ENCODE data around the gene RELCH.
A peak's percentile ranks its signal among the peaks of the same experiment; 100 is the strongest.

The RELCH gene

GRCh38 chr18:62248313-62248712 lies 61.3 kb downstream of the RELCH start:
- no peak for DNase-seq (ENCODE audit: low read depth, low spot score)
- H3K27ac ChIP-seq: no peak overlapping the region

DNA sequence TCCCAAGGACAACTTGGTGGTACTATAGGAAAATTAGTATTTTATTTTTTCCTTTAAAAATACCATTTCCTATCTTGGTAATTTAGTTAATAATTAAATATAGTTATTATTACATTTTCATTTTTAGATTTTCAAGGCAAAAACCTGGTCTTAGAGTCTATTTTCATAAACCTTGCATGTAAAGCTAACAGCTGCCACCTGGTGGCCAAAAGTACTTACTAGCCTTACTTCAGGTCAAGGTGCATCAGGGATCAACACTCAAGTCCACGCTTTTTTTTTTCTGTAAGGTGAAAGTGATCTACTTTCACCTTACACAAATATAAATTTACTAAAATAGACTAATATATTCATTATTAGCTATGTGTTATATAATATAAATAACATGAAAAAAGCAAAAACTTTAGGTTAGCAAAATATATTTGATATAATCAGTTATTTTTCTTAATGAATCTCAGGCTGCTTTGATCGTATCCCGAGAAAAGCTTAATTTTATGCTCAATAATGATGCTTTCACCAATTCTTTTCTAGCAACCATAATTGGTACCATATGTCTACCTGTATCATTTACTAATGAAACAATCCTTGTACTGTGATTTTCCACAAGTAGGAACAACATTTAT lies 62.5 kb downstream of the RELCH start:
- DNase-seq (ENCODE audit: low read depth, low spot score): peak; percentile 16
- no peak overlapping the region for H3K27ac ChIP-seq

- no peak overlapping the region for H3K27ac ChIP-seq
- DNase-seq (ENCODE audit: low read depth, low spot score): no peak
Measured at GRCh38 chr18:62250475-62250874, 63.4 kb downstream of the RELCH start.

- no peak overlapping the region for H3K27ac ChIP-seq
- DNase-seq (ENCODE audit: low read depth, low spot score): no peak
Measured at GRCh38 chr18:62258093-62258492, 71.0 kb downstream of the RELCH start.

DNA sequence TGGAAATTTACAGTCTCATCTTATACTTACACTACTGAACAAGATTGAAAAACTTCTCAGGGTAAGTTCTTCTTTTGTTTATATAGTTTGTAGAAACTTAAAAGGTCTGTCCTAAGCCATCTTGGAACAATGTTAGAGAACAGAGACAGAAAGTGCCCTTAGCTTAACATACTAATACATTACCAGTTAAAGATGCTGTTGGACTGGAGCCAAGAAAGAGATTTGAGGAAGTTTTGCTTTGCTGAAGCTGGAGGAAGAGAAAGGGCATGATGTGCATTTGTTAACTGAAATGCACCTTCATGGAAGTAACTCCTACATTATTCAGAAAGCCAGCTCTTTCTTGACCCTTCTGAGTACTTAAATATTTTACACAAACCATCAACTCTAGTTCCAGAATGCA lies 71.6 kb downstream of the RELCH start:
- DNase-seq (ENCODE audit: low read depth, low spot score): no peak
- H3K27ac ChIP-seq: no peak overlapping the region

DNA sequence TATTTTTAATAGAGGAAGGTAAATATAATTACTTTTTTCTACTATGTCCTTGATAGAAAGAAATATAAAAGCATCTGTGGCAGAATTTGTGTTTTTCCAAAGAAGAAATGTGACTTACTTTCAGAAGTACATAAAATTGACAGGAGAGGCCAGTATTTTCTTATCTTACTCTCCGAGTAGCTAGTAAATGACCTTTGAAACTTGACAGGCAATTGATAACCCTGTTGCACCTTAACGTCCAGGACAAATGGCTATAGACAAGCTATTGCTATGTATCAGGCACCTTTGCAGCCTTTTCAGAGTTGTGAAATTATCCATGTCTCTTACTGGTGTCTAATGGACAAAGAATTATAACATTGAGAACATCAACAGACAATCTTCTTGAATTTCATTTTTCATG lies 75.0 kb downstream of the RELCH start:
- DNase-seq (ENCODE audit: low read depth, low spot score): no peak

GRCh38 chr18:62264984-62265383 lies 77.9 kb downstream of the RELCH start:
- DNase-seq (ENCODE audit: low read depth, low spot score): no peak
- H3K27ac ChIP-seq: no peak overlapping the region

More for the DNA sequence above, 75.0 kb downstream of the RELCH start:
- no peak overlapping the region for H3K27ac ChIP-seq

GRCh38 chr18:62277045-62277444 lies 90.0 kb downstream of the RELCH start:
- no peak overlapping the region for H3K27ac ChIP-seq
- DNase-seq (ENCODE audit: low read depth, low spot score): no peak

DNA sequence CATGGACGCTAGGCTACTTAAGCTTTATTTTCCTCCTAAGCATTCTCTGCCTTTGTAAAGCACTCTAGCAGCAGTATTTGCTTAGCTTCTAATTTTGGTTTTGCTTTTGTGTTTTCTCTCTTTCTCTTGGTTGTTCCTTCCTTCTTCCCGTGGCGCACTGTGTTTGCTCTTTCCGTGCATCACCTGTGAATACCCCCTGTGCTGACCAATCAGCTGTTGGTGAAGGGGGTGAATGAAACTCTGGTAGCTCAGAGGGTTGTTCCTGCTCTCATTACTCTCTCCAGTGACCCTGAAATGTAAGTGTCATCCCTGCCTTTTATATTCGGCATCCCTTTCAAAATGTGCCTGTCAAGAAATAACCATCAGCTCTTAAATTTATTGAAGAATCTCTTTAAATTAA lies 92.5 kb downstream of the RELCH start:
- DNase-seq (ENCODE audit: low read depth, low spot score): no peak
- H3K27ac ChIP-seq: no peak overlapping the region

DNA sequence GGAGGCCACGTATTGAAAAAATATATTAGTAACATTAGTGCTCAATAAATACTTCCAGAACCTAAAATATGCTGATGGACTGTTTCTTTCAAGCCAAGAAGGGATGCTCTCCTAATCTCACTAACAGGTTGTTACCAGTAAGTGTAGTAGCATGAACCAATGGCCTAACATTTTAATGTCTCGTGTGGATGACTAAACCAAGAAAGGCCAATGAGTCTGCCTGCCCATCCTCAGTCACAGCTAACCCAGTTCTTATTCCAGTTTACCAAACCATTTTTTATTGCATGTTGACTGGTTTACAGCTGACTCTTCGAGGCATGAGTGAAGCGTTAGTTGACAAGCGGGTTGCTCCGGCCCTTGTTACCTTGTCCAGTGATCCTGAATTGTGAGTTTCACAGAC lies 93.0 kb downstream of the RELCH start:
- DNase-seq (ENCODE audit: low read depth, low spot score): no peak
- no peak overlapping the region for H3K27ac ChIP-seq

- H3K27ac ChIP-seq: no peak overlapping the region
- no peak for DNase-seq (ENCODE audit: low read depth, low spot score)
Measured at GRCh38 chr18:62280786-62281185, 93.7 kb downstream of the RELCH start.

DNA sequence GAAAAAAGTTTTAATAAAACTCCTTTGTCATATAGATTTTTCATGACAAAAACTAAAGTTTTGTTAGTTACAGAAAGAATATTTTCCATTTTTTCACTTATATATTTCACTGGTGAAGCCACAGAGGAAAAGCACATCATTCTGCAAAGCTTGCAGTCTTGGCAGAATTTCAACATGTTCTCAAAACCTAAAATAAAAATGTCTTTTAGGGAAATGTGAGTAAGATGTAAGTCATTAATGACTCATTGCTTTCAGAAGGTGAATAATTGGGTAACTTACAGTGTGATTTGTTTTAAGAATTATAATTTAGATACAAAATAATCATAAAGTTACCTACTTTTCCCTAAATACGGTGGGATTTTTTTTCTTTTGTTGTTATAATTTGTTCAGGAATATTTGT lies 94.6 kb downstream of the RELCH start:
- peak overlapping the region; percentile 21 for H3K27ac ChIP-seq
- peak; percentile 14 for DNase-seq (ENCODE audit: low read depth, low spot score)

DNA sequence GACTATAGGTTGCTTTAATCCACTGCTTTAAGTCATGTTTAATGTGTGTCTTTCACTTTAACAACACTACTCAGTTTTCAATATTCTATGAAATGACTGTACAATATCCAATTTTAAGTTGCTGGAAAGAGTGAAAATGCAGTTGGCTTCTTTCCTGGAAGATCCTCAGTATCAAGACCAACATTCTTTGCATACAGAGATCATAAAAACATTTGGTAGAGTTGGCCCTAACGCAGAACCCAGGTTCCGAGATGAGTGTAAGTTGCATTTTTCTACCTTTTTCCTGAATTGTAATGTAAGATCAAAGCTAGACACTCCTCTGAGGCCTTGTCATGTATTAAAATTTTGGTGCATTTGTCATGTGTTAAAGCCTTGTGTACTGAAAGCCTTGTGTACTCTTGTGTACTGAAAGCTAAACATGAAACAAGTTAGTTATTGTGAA lies 95.2 kb downstream of the RELCH start:
- no peak for DNase-seq (ENCODE audit: low read depth, low spot score)
- peak overlapping the region; percentile 21 for H3K27ac ChIP-seq

DNA sequence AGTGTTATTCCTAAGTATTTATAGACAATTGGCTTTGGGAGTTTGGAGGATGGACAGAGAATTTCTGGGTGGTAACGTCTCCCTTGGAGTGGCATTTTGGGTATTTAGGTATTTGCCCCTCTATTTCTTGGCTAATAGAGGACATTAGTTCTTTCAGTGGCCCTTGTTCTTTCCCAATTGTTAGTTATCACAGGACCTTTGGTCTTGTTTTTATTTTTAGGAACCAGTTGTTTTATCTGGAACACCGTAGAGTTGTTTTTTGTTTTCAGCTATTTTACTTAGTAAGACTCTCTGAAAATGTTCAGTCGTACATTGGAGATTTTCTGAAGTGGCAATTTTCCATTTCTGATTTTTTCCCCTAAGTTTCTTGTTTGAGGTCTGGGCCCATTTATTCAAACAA lies 97.6 kb downstream of the RELCH start:
- no peak for DNase-seq (ENCODE audit: low read depth, low spot score)

GRCh38 chr18:62285281-62285680 lies 98.2 kb downstream of the RELCH start:
- no peak overlapping the region for H3K27ac ChIP-seq
- DNase-seq (ENCODE audit: low read depth, low spot score): no peak

More for the DNA sequence above, 97.6 kb downstream of the RELCH start:
- no peak overlapping the region for H3K27ac ChIP-seq

- H3K27ac ChIP-seq: no peak overlapping the region
- DNase-seq (ENCODE audit: low read depth, low spot score): no peak
Measured at GRCh38 chr18:62287781-62288664, 101.0 kb downstream of the RELCH start.

DNA sequence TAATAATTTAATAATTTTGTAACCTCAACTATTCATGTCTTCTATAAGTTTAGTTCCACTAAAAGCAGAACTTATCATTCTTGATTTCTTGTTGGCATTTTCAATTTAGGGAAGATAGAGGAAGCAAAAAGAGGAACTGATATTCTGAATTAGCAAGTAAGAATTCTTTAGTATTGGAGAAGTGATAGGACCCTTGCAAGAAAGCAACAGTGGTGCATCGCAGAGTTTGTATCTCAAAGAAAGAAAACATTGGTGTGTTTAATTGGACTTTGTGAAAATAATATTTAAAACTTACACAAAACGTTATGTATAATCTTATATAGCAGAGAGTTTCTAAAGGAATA lies 101.6 kb downstream of the RELCH start:
- no peak for DNase-seq (ENCODE audit: low read depth, low spot score)
- no peak overlapping the region for H3K27ac ChIP-seq

DNA sequence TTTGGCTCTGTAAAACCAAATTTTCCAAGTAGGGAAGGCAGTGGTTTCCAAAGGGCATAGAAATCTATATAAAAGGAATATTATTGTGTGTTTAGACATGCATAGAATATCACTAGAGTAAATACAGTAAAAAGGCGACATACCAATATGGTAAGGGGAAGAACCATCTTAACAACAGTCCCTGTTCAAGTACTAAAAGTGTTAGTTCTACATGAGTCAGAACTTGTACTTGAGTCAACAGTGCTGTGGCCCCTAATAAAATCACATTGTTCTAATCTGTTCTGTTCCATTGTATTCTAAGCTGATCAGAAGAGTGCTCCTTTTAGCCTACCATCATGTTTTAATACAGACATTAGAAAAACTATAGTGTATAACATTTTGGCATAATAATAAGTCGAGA lies 102.0 kb downstream of the RELCH start:
- DNase-seq (ENCODE audit: low read depth, low spot score): no peak
- H3K27ac ChIP-seq: no peak overlapping the region

GRCh38 chr18:62294073-62294472 lies 107.0 kb downstream of the RELCH start:
- DNase-seq (ENCODE audit: low read depth, low spot score): no peak
- no peak overlapping the region for H3K27ac ChIP-seq

DNA sequence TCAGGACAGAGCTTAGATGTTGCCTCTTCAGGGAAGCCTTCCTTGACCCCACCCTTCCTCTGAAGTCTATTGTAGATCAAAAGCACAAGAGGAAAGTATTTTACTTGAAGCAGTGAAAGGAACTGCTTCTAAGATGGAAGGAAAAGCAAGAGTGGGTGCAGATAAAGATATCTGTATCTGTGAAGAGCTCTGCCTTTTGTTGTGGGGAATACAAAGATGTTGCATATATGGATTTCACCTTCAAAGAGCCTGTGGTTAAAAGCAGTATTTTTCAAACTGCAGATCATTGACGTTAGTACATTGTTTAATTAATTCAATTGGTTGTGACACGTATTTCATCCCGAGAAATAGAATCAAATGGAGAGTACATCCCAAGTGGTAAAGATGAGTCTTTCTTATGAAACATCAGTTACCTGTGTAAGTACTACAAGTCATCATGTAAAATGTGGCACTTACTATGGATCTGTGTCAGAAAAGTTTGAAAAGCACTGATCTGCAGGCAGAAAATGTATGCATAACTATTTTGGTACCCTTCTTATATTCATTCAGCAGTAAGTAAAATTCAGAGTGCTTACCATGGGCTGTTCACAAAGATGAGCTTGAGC lies 113.4 kb downstream of the RELCH start:
- H3K27ac ChIP-seq: no peak overlapping the region
- DNase-seq (ENCODE audit: low read depth, low spot score): no peak

DNA sequence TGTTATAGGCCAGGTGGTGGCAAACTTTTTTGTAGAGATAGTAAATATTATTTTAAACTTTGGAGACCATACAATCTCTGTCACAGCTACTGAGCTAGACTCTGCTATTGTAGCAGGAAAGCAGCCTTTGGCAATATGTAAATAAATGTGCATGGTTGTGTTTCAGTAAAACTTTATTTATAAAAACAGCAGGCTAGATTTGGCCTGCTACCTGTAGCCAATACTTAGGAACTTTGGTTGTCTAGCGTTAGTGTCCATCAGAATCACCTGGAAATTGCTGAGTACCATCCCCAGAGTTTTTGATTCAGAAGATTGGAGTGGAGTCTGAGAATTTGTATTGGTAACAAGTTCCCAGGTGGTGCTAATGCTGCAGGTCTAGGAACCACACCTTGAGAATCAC lies 114.3 kb downstream of the RELCH start:
- no peak overlapping the region for H3K27ac ChIP-seq
- DNase-seq (ENCODE audit: low read depth, low spot score): no peak
